Heart left ventricle (tissue), 13 donors: ENCODE results near the gene AKNA.

Experiments used
- POLR2A ChIP-seq, 2 donors: fragments of 450-650 bp; IDR thresholded peaks; one replicate each; pipeline ENCODE4 v1.6.1; 2017; ENCODE audit warnings: antibody characterized with exemption in 2 of 2, mild to moderate bottlenecking in 2 of 2, moderate library complexity in 2 of 2
- TF ChIP-seq, protein P1 (sequence below), 12 donors: fragments of 200-600 bp; sonication (generic) in 4 of 12; IDR thresholded peaks; one replicate each; pipeline versions ENCODE4 v1.5.0 to v1.8.0; 2018 to 2022; ENCODE audit warnings: antibody characterized with exemption in 12 of 12, mild to moderate bottlenecking in 5 of 12
- donor health status: ischemic (EF 13 %, LVEDD 7.1; RV severe dilation, severe dysfunction).
- donor health status: DM: no; HTN: yes; CAD: no.
- donor health status: DM: no; HTN: no; CAD: no.
- donor health status: ischemic (EF 25% LVEDD 6.9; RV normal size, moderate dysfunction).
- donor health status: ischemic (EF 25% LVEDD 5.7; RV mildly dilated, moderate dysfunction).
- donor health status: ischemic (EF 35%, LVEDD 5.7; RV mildly dilated, moderate dysfunction).
- donor health status: nonischemic (EF 11% LVEDD 7.7; RV severe dilation, severe dysfunction).
- donor health status: DM: yes; HTN: yes; CAD: no.
- donor health status: PGD.
- donor health status: ischemic (EF 29% LVEDD 5.4; RV normal size, mild dysfunction).
- donor health status: nonischemic (EF 23%, LVEDD 6.1; RV moderate dilation, normal function).

GRCh38 chr9:114410910-114411309 is 23.1 kb upstream of the AKNA start:
- TF ChIP-seq, protein P1, sequence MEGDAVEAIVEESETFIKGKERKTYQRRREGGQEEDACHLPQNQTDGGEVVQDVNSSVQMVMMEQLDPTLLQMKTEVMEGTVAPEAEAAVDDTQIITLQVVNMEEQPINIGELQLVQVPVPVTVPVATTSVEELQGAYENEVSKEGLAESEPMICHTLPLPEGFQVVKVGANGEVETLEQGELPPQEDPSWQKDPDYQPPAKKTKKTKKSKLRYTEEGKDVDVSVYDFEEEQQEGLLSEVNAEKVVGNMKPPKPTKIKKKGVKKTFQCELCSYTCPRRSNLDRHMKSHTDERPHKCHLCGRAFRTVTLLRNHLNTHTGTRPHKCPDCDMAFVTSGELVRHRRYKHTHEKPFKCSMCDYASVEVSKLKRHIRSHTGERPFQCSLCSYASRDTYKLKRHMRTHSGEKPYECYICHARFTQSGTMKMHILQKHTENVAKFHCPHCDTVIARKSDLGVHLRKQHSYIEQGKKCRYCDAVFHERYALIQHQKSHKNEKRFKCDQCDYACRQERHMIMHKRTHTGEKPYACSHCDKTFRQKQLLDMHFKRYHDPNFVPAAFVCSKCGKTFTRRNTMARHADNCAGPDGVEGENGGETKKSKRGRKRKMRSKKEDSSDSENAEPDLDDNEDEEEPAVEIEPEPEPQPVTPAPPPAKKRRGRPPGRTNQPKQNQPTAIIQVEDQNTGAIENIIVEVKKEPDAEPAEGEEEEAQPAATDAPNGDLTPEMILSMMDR (IDR thresholded peaks at IDR 0.05): no peak
- TF ChIP-seq POLR2A (IDR thresholded peaks at IDR 0.05): no peak
